Tibial nerve (tissue), 3 donors: ENCODE measurements around the gene S100G.

ENCODE experiments used
- POLR2A ChIP-seq, 2 donors: fragments of 450-650 bp; IDR thresholded peaks; one replicate each; pipeline ENCODE4 v1.6.1; 2017; ENCODE audit warnings: antibody characterized with exemption in 2 of 2, mild to moderate bottlenecking in 2 of 2, moderate library complexity in 2 of 2
- TF ChIP-seq, protein P1 (sequence below), 5 experiments: fragments of 200-600 bp in 3 of 5; fragments of 450-650 bp in 2 of 5; sonication (generic) in 3 of 5; IDR thresholded peaks; one replicate each; pipeline ENCODE4 v1.5.1; 2016 to 2019; ENCODE audit warnings: antibody characterized with exemption in 5 of 5, mild to moderate bottlenecking in 3 of 5, moderate library complexity in 2 of 5

DNA sequence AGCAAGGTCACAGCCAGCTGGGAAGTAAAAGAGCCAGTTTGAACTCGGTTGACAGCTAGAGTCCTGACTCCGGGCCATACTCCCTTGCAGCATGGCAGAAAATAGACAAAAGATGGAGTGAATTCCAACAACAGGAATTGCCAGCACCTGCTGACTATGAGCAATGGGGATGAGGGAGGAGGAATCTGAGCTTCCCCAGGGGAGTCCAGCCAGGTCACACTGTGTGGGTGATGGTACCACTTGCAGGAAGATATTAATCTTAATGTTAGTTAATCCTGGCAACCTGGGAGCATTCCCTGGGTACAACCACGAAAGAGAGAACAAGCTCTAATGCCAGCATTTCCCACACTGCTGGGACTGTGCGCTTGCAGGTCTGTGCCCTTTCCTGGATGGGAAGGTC is 48.1 kb upstream of the S100G start:
- TF ChIP-seq, protein P1, sequence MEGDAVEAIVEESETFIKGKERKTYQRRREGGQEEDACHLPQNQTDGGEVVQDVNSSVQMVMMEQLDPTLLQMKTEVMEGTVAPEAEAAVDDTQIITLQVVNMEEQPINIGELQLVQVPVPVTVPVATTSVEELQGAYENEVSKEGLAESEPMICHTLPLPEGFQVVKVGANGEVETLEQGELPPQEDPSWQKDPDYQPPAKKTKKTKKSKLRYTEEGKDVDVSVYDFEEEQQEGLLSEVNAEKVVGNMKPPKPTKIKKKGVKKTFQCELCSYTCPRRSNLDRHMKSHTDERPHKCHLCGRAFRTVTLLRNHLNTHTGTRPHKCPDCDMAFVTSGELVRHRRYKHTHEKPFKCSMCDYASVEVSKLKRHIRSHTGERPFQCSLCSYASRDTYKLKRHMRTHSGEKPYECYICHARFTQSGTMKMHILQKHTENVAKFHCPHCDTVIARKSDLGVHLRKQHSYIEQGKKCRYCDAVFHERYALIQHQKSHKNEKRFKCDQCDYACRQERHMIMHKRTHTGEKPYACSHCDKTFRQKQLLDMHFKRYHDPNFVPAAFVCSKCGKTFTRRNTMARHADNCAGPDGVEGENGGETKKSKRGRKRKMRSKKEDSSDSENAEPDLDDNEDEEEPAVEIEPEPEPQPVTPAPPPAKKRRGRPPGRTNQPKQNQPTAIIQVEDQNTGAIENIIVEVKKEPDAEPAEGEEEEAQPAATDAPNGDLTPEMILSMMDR (IDR thresholded peaks at IDR 0.05): no peak
- TF ChIP-seq POLR2A (IDR thresholded peaks at IDR 0.05): no peak
